ENCODE data around the gene DENND6B.

Gene DENND6B

DNA sequence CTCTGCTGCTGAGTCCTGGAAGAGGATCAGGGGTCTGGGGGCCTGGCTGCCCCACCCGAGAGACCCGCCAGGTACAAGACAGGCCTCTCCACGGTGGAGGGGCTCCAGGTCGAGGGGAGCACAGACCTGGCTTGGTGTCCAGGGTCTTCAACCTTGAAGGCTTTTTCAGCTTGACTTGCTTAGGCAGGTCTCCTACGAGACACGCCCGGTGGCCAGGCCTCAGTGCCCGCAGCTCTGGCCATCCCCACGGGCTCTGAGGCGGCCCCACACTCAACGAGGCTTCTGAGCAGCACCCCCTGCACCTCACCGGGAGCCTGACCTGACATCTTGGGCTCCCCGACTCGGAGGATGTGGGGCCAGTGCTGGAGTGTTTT is 12.7 kb downstream of the DENND6B start:
- no peak for DNase-seq

DNA sequence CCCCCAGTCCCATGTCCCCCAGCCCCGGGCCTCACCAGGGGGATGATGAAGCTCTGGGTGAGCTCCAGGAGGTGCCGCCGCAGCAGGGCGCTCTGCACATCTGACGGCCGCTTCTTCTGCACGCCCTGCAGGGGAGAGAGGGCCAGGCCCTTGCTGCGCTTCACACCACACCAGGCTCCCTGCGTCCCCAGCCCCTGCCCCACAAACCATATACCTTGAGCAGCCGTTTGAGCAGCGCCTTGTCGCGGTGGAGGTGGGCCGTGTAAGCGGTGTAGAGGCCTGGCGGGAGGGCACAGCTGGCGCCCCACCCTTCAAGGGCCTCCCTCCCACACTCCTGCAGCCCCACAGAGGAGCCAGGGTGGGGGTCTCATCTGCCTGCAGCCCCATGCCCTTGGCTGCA is 13.2 kb downstream of the DENND6B start:
- no peak for DNase-seq

DNA sequence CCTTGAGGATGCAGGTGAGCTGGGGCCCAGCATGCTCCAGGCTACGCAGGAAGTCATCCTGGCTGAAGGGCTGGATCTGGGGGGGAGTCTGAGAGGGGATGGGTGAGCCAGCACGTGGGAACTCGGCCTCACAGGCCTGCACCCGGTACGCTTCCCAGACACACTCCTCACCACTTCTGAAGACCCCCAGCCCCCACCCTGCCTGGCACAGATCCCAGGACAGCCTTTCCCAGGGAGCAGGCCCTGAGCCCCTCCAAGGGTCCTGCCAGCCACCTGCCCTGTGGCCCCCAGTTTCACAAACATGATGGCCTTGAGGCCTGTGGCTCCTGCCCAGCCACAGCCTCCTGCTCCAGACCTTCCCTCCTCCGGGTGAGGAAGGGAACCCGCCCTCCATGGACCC is 13.8 kb downstream of the DENND6B start:
- DNase-seq = no peak

DNA sequence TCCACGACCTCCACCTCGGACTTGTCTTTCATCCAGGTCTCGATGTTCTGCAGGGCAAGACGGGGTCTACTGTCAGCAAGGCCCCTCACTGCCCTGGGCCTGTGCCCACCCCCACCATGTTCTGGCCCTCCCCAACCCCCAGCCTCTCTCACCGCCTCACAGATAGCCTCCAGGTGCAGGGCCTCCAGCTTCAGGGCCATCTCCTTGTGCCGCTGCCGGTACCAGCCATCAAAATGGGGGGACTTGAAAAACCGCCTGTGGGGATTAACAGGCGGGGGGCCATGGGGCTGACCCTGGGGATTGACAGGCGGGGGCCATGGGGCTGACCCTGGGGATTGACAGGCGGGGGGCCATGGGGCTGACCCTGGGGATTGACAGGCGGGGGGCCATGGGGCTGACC is 14.4 kb downstream of the DENND6B start:
- no peak for DNase-seq

DNA sequence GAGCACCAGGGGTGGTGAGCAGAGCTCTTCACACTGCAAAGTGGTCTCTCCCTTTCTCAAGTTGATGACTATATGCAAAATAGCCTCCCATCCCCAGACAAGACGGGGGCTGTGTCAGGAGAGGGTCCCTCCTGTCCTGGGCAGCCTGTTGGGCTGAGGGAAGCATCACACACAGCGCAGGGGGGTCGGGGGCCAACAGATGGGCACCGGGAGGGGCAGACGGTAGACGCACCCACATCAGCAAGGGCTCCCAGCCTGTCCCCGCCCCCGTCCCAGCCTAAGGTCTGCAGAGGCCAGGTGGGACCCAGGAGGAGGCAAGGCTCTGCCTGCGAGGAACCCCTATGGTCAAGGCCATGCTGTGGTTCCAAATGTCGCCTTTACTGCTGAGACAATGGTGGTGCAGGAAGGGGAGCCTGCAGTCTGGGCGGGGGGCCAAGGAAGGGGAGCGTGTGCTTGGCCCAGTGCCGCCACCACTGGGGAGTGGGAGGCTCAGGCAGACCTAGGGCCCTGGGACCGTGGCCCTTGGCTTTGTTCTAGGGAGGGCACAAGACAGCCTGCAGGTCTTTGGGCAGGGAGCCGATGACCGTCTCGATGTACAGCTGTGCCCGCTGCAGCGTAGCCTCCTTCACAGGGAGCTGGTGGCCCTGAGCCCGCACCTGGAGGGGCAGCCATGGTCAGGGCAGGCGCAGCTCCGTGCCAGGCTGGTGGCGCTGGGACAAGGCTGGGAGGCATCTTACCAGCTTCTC is 15.0 kb downstream of the DENND6B start:
- no peak for DNase-seq

DNA sequence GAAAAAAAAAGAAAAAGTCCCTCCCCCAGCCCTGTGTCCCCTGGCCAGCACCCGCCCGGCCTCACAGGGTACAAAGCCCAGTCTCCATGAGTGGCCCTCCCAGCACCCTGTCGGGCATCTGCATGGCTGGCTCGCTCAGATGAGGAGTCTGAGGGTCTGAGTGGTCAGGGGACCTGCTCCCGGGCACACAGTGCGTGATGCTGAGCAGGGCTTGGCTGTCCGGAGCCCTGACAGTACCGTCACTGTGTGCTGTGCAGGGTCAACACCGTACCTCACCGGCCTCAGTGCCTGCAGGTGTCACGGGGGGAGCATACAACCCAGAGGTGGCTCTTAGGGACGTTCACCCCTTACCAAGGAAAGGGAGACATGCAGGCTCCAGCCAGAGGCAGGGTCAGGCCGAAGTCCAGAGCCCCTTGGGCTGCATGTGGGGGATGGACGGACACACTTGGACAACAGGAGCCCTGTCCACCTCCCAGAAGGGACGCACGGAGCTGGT is 15.8 kb downstream of the DENND6B start:
- DNase-seq = no peak

DNA sequence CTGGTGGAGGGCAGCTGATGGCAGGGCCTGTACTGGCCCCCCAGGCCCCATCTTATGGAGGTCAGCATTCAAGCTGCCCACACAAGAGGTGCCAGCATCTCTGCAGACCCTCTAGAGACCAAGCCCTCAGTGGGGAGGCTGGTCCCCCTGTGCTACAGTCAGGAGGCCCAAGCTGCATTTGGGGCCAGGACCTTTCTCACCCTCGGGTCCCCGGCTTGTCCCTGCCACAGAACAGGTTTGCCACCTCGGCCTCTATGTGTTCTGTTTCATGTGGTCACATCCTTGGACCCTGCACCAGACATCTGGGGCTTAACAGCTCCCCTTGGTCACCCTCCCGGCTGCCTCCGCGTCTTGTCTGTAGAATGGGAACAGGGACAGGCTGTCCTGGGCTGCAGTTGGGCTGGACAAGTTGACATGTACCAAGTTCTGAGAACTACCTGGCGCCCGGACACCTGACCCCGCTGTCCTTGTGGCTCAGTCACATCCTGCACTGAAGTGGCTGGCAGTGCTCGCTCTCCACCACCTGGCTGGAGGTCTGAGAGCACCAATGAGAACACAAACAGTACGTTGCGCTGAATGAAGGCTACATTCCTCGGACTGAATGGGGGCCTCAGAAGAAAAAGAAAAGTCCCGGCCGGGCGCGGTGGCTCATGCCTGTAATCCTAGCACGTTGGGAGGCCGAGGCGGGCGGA is 16.6 kb downstream of the DENND6B start:
- no peak for DNase-seq

DNA sequence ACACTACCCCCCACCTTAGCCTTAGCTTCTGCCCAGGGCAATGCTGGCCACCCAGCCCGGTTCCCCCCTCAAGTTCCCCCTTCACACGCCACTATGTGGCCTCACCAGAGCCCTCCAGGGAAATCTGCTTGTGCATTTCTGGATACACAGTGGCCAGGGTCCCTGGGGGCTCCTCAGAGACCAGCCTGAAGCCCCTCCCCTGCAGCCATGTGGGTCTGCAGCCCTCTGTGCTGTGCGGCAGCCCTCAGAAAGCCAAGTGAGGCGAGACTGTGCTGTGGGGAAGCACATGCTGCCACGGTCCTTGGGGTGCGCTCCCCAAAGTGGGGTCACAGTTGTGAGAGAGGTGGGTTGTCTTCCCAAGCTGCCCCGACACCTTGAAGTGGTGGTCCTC is 17.2 kb downstream of the DENND6B start:
- no peak for DNase-seq

DNA sequence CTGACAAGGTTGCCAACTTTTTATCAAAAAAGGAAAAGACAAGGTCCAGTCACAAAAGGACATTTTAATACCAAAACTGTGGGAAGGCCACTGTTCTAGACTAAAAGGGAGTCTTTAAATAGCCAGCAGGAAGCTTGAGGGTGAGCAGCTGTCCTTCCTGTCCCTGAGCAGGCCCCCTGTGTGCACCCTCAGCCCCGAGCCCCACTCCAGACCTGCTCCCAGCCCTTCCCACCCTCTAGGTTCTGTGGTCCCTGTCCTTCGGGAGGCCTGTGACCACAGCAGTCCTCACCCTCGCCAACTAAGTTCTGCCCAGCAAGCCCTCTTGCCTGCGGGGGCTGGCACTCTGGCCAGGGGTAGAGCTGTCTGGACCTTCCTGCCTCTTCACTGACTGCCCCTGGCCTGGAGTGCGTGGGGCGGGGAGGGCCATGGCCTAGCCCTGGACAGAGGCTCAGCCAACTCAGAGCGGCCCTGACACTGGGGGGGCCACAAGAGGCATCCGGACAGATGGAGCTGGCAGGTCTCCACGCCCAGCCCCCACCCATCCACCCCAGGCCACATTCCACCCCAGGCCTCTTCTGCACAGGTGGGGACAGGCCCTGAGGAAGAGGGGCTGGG is 17.7 kb downstream of the DENND6B start:
- no peak for DNase-seq

DNA sequence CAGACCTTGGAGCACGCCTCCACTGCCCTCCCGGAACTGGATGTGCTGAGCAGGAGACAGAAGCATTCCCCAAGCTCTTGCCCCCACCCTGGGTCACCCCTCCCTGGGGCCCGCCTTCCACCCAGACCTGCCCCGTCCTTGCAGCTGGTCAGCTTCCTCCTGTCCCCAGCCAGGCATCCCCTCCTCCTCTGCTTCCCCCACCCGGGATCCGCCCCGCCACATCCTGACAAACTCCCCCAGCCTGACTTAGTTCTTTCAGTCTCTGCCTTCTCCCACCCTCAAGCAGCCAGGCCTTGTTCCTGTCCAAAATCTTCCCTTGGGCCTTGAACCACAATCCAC is 18.2 kb downstream of the DENND6B start:
- DNase-seq = no peak

DNA sequence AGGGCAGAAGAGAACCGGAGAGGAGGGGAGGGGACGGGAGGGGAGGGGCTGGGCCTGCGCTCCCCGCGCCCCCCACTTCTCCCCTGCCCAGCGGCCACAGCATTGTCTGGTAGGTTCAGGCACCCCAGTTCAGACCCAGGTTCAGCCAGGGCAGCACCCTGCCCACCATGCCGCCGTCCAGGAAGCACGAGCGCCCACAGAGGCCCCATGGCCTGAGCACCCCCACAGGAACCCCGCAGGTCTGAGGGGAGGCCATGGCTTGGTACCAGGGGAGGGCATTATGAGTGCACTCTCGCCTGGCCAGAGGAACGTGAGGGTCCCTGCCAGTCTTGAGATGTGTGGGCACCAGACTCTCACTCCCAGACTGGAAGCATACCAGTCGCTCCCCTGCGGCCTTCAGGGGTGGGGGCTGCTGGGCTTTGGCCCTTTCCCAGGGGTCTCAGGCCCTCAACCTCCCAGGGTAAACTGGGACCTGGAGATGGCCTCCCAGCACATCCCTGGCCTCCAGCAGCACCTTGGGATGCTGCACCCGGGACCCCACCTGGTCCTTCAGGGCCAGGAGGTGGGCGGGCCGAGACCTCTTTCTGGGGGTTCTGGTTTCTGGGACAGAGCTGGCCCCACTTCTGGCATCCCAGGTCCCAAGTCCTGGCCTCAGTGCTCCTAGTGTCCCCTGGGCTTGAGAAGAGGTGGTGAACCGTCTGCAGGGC is 18.8 kb downstream of the DENND6B start:
- DNase-seq = no peak

DNA sequence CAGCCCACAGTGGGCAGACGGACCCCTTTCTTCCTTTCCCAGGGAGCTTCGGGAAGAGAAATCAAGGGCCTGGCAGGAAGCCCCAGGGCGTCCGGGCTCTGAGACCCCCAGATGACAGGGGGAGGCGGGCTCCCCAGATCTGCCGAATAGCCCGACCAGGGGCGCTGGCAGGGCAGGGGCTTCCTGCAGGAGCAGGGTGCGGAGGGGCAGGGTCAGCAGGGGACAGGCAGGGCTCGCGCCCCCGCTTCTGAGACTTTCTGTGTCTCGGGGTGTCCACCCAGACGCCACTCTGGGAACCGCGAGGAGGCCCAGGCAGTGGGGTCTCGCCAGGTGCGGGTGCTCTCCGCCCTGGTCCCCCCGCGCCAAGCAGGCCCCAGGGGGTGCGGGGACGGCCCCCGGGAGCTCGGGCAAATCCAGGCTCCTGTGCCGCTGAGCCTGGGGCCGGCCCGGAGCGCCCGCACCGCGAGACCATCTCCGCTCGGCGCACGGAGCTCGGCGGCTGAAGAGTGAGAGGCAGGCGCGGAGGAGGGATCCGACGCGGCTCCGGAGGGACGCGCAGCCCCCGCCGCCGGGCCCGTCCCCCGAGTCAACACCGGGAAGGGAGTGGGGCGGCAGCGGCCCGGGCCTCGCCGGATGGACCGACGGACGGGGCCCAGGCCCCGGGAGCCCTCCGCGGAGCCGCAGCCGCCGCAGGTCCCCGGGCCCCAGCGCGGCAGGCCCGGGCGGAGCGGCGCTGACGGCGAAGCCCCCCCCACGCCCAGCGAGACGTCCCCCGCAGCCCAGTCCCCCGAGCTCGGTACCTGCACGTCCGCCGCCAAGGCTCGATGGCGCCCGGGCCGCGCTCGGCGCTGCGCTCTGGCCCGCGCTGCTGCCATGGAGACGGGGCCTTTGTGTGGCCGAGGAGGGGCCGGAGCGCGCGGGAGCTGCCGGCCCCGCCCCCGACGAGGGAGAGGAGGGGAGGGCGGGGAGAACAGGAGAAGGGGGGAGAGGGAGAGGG is 19.8 kb downstream of the DENND6B start, which contains the start of gene PLXNB2:
Gene PLXNB2 (minus strand): TSS at position 894 of the 997 bp plus-strand sequence. CDS start 17,062 bp downstream, outside the sequence.
- peak; percentile 40 for DNase-seq

DNA sequence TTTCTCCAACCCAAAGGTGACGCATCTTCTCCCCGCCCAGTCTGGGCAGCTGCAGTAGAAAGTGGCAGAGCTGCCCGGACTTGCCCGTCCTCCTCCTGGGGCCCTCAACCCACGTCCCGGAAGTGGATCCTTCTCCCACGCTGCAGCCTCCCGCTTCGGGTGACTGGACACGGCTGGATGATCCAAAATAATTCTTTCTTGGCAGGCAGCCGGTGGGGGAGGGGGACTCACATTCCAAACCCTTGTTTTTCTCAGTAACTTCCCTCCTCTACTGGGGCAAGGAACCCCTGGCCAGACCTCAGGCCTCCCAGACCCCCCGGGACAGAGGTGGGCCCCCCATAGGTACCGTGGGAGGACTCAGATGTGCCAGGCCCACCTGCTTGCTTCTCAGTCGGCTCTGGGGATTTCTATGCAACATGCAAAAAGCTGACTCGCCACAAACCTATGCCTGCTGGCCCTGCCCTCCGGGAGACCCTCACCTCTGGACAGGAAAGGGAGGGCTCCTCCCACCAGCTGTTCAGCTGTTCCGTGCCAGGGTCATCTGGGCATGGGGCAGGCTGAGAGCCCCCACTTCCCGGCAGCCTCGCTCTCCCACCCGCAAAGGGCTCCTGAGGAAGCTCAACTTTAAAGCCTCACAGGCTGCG is 20.8 kb downstream of the DENND6B start:
- no peak for DNase-seq

DNA sequence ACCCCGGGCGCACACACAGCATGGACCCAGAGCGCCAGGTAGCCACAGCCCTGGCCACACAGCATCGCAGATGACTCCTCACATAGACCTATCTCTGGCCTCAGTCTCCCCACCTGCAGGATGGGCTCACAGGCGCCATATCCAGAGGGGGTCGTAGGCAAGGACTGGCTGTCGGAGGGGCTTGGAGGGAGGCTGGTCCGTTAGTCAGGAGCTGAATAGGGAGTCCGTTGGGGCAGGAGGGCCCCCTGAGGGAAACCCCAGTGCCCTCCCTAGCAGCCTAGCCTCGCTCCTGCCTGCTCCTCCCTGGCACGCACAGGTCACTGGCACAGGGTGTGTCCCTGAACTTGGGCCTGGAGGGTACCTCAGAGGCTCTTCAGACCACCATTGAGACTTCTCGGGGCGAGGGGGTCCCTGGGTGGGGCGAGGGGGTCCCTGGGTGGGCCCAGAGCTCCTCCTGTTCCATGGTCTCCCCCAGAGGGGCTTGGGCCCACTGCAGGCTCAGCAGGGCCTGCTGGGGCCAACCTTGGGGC is 21.4 kb downstream of the DENND6B start:
- DNase-seq = no peak

DNA sequence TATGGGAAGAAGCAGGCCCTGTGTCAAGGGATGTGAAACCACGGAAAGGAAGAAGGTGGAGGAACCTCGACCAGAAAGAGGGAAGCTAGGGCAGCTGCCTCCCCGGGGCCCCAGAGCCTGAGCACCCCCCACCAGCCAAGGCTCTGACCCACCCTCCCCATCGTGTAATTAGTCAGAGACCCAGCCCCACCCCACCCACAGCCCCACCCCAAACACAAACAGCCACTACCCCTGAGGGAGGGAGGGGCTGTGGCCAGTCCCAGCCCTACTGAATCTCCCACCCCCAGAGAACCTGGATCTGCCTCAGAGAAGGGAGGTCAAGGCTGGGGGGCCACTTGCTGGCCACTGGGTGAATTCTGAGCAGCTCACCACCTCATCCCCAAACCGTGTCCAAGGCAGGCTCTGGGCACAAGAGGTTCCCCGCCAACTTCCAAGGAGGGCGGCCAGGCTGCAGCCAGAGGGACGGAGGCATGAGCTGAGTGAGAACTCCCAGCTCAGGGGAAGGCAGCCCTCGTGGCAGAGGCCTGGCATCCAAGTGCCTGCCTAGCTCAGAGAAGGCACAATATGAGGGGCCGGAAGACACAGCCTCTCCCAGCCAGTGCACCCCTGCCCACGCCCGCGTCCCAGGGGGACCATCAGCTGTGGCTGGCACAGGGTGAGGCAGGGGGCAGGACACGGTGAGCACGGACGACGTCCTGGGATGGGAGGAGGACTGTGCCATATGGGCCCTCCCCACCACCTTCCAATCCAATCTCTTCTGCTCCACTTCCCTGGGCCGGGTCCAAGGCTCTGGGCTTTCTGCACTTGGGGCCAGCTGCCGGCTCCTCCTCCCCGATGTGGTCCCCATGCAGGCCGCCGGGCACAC is 22.1 kb downstream of the DENND6B start:
- no peak for DNase-seq

DNA sequence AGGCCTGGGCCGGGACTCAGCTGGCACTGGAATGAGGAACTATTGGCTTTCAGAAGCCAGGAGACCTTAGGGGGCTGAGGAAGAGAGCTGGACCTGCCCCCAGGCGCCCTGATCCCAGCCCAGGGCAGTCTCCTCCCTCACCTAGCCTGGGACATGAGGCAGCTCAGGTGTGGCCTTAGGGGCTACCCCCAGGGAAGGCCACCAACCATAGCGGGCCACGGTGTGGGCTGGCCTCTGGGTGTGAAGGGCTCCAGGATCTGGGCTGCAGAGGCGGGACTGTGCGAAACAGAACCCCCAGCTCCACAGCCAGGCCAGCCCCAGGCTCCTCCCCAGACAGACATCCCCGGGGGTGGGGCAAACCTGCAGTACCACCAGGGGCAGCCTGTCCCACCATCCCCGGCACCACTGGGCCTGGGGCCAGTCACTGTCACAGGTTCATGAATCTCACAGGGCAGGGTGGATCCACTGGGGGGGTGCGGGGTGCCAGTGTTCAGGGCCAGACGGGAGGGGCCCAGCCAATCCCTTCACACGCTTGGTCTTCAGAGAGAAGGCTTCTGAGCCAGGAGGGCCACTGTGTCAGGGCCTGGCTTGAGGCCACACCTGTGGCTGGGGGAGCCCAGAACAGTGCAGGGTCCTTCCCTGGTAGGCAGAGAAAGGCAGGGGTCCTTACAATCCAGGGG is 22.8 kb downstream of the DENND6B start:
- DNase-seq = no peak

DNA sequence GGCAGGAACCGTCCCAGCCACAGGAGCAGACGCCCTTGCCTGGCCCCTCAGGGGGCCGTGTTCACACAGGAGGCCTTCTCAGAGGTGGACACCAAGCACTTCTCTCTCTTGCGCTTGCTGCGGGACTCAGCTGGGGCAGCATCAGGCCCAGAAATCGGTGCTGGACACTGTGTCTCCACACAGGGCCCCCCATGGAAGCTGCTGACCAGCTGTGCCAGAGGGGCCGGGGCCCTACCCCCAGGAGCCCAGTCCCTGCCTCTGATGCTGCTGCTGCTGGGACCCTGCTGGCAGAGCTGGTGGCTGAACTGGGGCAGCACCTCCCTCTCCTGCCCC is 23.3 kb downstream of the DENND6B start:
- no peak for DNase-seq

DNA sequence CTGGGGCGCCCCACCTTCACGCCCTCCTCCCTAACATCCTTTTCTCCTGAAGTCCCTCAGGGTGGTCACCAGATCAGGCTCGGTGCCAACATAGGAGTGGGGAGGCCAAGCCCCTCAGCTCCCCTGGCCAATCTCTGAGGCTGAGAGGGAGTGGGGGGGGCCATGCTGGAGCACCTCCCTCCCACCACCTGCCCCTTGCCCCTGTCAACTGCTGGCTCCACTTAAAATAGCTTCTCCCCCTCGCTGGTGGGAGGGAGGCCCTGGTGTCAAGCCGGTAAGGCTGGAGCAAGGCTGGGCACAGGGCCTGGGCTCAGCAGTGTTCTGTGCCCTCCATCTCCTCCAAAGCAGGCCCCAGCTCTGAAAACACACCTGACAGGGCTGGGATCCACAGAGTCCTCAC is 24.2 kb downstream of the DENND6B start:
- no peak for DNase-seq

DNA sequence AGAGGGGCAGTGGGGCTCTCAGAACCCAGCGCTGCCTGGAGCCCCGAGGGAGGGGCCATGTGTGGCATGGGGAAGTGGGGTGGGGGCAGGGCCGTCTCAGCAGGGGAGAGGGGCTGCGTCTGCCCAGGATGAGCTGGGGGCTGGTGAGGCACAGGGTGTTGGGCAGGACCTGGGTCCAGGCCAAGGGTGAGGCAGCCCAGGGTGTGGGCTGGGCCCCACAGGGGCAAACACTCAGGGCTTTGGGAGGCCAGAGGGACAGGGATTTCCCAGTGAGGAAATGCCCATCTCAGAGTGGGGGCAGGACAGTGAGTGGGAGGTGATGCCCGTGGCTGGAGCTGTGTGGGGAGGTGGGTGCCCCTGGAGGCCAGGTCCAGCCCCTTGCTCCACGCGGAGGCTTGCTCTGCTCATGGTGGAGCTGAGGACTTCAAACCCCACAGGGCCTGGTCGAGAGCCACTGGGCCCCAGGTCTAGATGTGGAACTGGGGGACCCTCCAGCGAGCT is 24.7 kb downstream of the DENND6B start:
- DNase-seq = no peak

DNA sequence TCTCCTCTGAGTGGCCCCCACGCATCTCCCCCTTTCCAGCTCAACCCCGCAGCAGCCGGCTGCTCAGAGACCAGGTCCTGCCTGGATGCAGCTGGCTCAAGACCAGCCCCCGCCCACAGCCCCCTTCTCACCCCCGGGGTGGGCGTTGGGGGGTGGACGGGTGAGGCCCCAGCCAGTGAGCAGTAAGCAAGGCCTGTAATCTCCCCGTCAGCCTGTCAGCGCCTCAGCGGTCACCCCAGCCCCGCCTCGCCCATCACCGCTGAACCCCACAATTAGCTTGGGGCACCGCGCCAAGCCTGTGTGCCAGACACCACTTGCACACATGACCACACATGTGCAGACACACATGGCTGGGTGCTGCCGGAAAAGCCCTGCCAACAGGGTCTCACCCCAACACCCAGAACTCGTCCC is 25.2 kb downstream of the DENND6B start:
- DNase-seq = no peak
